Spleen (tissue), 11 donors: Measurements from ENCODE around the gene ZKSCAN1. TPM values are rescaled to one million over a fixed set of nuclear protein-coding genes. Genes with fewer than 3 reads are reported as not detected.
A peak's percentile ranks its signal among the peaks of the same experiment; 100 is the strongest.
"Not testable (repeated sequence)": the region's sequence is repeated elsewhere in the genome, so short reads cannot be mapped to it uniquely, and the experiment has no call there.

ENCODE experiments used
- DNase-seq: peaks from one replicate; pipeline ENCODE4 v3.0.0-alpha.2; 2020
- H3K27ac ChIP-seq, 8 donors: fragments of 200-600 bp; sonication (generic) in 7 of 8; 1 replicate in 4 of 8; 2 replicates in 4 of 8; pipeline versions ENCODE4 v1.5.0 to v1.8.0; 2016 to 2021; ENCODE audit warnings: inconsistent platforms in 4 of 8, mild to moderate bottlenecking in 4 of 8, moderate library complexity in 1 of 8
- H3K27me3 ChIP-seq, 7 donors: fragments of 200-600 bp; sonication (generic) in 6 of 7; replicated peaks in 1 of 7; 1 replicate in 4 of 7; 2 replicates in 3 of 7; pipeline versions ENCODE4 v1.5.0 to v1.8.0; 2016 to 2021; ENCODE audit warnings: inconsistent platforms in 3 of 7, mild to moderate bottlenecking in 1 of 7
- H3K36me3 ChIP-seq, 6 donors: fragments of 200-600 bp; sonication (generic) in 5 of 6; 1 replicate in 4 of 6; 2 replicates in 2 of 6; pipeline versions ENCODE4 v1.5.0 to v1.8.0; 2016 to 2021; ENCODE audit warnings: inconsistent platforms in 2 of 6
- H3K4me1 ChIP-seq, 6 donors: fragments of 200-600 bp; sonication (generic) in 5 of 6; 1 replicate in 3 of 6; 2 replicates in 3 of 6; pipeline versions ENCODE4 v1.5.0 to v1.8.0; 2016 to 2021; ENCODE audit warnings: inconsistent platforms in 3 of 6
- H3K4me3 ChIP-seq, 8 donors: fragments of 200-600 bp; sonication (generic) in 7 of 8; 1 replicate in 4 of 8; 2 replicates in 4 of 8; pipeline versions ENCODE4 v1.5.0 to v1.8.0; 2016 to 2021; ENCODE audit warnings: inconsistent platforms in 4 of 8, mild to moderate bottlenecking in 4 of 8, moderate library complexity in 2 of 8
- H3K9me3 ChIP-seq, 8 donors: fragments of 200-600 bp; sonication (generic) in 7 of 8; 1 replicate in 4 of 8; 2 replicates in 4 of 8; pipeline versions ENCODE4 v1.5.0 to v1.8.0; 2016 to 2021; ENCODE audit warnings: inconsistent platforms in 4 of 8
- POLR2A ChIP-seq, 3 donors: fragments of 450-650 bp; IDR thresholded peaks; one replicate each; pipeline ENCODE4 v1.5.1; 2017; ENCODE audit warnings: antibody characterized with exemption in 3 of 3, mild to moderate bottlenecking in 1 of 3
- POLR2AphosphoS5 ChIP-seq, 3 donors: sonication (generic); formaldehyde crosslinking; IDR thresholded peaks; one replicate each; pipeline ENCODE4 v1.5.1; 2017; ENCODE audit warnings: antibody characterized with exemption in 3 of 3
- WGBS, 5 donors: extraction: QIAGEN DNeasy Blood & Tissue Kit in 3 of 5; methylation state at CpG; one replicate each; pipeline versions ENCODE4 v1.1.5 to v1.1.7; 2013 to 2018; 5-methylcytosine and 5-hydroxymethylcytosine counted together
- intact Hi-C: fragments of 100-400 bp; cut with DNase I; formaldehyde crosslinking; loops from one replicate; pipeline ENCODE4 v1.15.0; 2023; ENCODE audit warnings: low total_unique reads
- polyA plus RNA-seq, 3 donors: library from polyadenylated mRNA; stranded (reverse); fragments of 200-250 nt; gene quantifications; one replicate each; pipeline ENCODE4 v1.2.1, GENCODE V29; 2013
- total RNA-seq, 7 donors: library from RNA; depleted of rRNA in 3 of 7; stranded (reverse); fragments of >200 nt in 3 of 7; fragmentation: NEBNext Ultra II Directional in 4 of 7; extraction: Animal tissue kit (Norgen Biotek cat#: 25700) in 4 of 7; gene quantifications; one replicate each; pipeline versions ENCODE4 v1.1.0 to v1.2.1, GENCODE V29; 2016 to 2021
- TF ChIP-seq, protein P1 (sequence below), 11 experiments: fragments of 200-600 bp in 7 of 11; fragments of 450-650 bp in 4 of 11; sonication (generic) in 4 of 11; IDR thresholded peaks in 8 of 11; conservative IDR thresholded peaks in 3 of 11; 1 replicate in 7 of 11; 2 replicates in 4 of 11; pipeline versions ENCODE4 v1.4.0 to v1.8.0; 2016 to 2021; ENCODE audit warnings: antibody characterized with exemption in 11 of 11, inconsistent platforms in 4 of 11, mild to moderate bottlenecking in 1 of 11
- donor health status: healthy with polysubstance abuse.
- donor health status: DM: no; HTN: no; CAD: no; lungs with moderate emphysema.
- donor health status: DM: no; HTN: no; CAD: no.
- donor health status: Bipolar disorder and iron deficiency.
- donor health status: healthy.
- donor health status: DM: no; HTN: no; CAD: no.
- donor health status: DM: yes; HTN: yes; CAD: no.

The ZKSCAN1 gene
- total and polyA plus RNA-seq, 10 donors, result 7.3 to 77.9 (median 32.7) TPM

DNA sequence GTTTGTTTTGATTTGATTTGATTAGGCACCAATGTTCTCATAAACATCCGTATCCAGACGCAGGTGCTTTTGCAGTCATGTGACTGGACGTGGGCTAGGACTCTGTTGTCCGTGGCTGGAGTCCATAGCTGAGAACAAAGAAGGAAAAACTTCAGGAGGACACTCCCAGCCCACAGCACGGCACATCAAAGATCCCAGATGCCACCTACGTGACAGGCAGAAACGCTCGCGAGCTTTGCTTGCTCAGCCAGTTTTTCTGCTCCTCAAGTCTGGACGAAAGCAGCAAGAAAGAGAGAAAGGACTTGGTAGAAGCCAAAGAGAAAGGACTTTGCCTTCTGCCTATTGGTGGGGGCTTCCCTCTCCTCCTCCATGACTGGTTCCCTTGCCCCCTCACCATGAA is 6.9 kb upstream of the ZKSCAN1 start:
- peaks cover 0 to 10% (median 0%) of the 10 kb centered on the region in 6 donors for H3K4me1 ChIP-seq
- no peaks in the 10 kb centered on the region for H3K36me3 ChIP-seq
- 74 to 85% (median 82%) methylated on average over 9 to 10 of the region's 10 CpGs for WGBS, 5 donors
- DNase-seq, result no peak
- H3K4me3 ChIP-seq, result no peak overlapping the region
- TF ChIP-seq POLR2A (IDR thresholded peaks at IDR 0.05) (no peak), POLR2AphosphoS5 (IDR thresholded peaks at IDR 0.05) (no peak)
- TF ChIP-seq, protein P1, sequence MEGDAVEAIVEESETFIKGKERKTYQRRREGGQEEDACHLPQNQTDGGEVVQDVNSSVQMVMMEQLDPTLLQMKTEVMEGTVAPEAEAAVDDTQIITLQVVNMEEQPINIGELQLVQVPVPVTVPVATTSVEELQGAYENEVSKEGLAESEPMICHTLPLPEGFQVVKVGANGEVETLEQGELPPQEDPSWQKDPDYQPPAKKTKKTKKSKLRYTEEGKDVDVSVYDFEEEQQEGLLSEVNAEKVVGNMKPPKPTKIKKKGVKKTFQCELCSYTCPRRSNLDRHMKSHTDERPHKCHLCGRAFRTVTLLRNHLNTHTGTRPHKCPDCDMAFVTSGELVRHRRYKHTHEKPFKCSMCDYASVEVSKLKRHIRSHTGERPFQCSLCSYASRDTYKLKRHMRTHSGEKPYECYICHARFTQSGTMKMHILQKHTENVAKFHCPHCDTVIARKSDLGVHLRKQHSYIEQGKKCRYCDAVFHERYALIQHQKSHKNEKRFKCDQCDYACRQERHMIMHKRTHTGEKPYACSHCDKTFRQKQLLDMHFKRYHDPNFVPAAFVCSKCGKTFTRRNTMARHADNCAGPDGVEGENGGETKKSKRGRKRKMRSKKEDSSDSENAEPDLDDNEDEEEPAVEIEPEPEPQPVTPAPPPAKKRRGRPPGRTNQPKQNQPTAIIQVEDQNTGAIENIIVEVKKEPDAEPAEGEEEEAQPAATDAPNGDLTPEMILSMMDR (IDR thresholded peaks at IDR 0.05 in 8 of 11, conservative IDR thresholded peaks at IDR 0.05 in 3 of 11), result no peak
- intact Hi-C loops, result no loop called here
- no peaks in the 10 kb centered on the region for H3K9me3 ChIP-seq
- H3K27me3 ChIP-seq, result no peaks in the 10 kb centered on the region
- H3K27ac ChIP-seq, result no peak overlapping the region

DNA sequence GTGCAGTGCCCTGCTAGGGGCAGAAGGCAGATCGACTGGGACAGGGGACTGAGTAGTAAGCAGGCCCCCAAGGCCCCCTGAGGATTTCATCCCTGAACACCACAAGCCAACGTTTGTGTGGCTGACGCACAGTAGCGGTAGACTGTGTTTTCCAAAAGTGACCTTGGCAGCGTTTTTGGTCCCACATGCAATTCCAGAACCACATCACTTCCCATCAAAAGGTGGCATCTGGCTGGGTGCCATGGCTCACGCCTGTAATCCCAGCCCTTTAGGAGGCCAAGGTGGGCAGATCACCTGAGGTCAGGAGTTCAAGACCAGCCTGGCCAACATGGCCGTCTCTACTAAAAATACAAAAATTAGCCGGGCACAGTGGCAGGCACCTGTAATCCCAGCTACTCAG is 5.4 kb upstream of the ZKSCAN1 start:
- H3K27me3 ChIP-seq, H3K27ac ChIP-seq, DNase-seq, intact Hi-C loops, H3K9me3 ChIP-seq, H3K4me3 ChIP-seq, H3K36me3 ChIP-seq: not testable (repeated sequence)
- peaks cover 0 to 14% (median 2%) of the 10 kb centered on the region in 6 donors for H3K4me1 ChIP-seq
- whole genome bisulfite sequencing, 5 donors, result 78 to 85% (median 81%) methylated on average over 7 to 8 of the region's 8 CpGs

DNA sequence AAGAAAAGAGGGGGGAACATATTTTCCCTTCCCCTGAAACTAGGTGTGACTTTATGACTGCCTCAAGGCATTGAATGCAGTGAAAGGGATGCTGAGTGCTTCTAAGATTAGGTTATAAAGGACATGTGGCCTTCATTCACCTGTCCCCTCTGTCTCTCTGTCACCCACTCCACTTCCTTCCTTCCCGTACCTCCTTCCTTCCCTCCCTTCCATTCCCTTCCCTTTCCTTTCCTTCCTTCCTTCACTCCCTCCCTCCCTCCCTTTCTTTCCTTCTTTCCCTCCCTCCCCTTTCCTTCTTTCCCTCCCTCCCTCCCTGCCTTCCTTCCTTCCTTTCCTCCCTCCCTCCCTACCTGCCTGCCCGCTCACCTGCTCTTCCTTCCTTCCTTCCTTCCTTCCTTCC is 4.5 kb upstream of the ZKSCAN1 start:
- 41 to 64% (median 57%) methylated on average over 2 of the region's 2 CpGs for WGBS, 5 donors
- no peak for DNase-seq
- H3K4me3 ChIP-seq, result no peak overlapping the region
- H3K9me3 ChIP-seq, result no peaks in the 10 kb centered on the region
- H3K36me3 ChIP-seq, result no peaks in the 10 kb centered on the region
- no peaks in the 10 kb centered on the region for H3K27me3 ChIP-seq
- H3K27ac ChIP-seq, result no peak overlapping the region
- H3K4me1 ChIP-seq, result peaks cover 0 to 19% (median 6%) of the 10 kb centered on the region in 6 donors
- TF ChIP-seq, protein P1 (IDR thresholded peaks at IDR 0.05 in 8 of 11, conservative IDR thresholded peaks at IDR 0.05 in 3 of 11), result no peak
- TF ChIP-seq POLR2AphosphoS5 (IDR thresholded peaks at IDR 0.05) (no peak), POLR2A (IDR thresholded peaks at IDR 0.05) (no peak)
- intact Hi-C loops, result no loop called here

DNA sequence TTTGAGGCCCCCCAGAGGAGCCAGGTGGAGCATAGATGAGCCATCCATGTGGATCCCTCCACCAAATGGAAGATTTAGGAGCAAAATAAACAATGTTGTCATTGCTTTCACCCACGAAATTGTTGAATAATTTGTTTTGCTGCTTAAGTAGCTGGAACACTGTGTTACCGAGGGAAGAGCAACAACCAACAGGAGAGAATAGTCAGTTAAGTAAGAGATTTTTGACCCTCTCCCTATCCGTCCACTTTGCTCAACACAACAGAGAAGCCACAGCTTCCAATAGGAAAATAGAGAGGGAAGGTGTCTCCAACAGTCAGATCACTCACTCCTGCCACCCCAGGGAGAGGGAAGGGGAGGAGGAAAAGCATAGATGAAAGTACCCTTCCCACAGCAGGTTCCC is 3.9 kb upstream of the ZKSCAN1 start:
- Histone ChIP-seq H3K9me3 (no peaks in the 10 kb centered on the region), H3K27me3 (no peaks in the 10 kb centered on the region), H3K4me1 (peaks cover 2 to 25% (median 11%) of the 10 kb centered on the region in 6 donors), H3K27ac (no peak overlapping the region), H3K36me3 (no peaks in the 10 kb centered on the region), H3K4me3 (no peak overlapping the region)
- 74 to 89% (median 77%) methylated on average over 3 of the region's 3 CpGs for WGBS, 5 donors
- intact Hi-C loops, result no loop called here
- DNase-seq, result no peak
- TF ChIP-seq POLR2AphosphoS5 (IDR thresholded peaks at IDR 0.05), result no peak
- TF ChIP-seq, protein P1 (IDR thresholded peaks at IDR 0.05 in 8 of 11, conservative IDR thresholded peaks at IDR 0.05 in 3 of 11), result no peak
- TF ChIP-seq POLR2A (IDR thresholded peaks at IDR 0.05), result no peak

DNA sequence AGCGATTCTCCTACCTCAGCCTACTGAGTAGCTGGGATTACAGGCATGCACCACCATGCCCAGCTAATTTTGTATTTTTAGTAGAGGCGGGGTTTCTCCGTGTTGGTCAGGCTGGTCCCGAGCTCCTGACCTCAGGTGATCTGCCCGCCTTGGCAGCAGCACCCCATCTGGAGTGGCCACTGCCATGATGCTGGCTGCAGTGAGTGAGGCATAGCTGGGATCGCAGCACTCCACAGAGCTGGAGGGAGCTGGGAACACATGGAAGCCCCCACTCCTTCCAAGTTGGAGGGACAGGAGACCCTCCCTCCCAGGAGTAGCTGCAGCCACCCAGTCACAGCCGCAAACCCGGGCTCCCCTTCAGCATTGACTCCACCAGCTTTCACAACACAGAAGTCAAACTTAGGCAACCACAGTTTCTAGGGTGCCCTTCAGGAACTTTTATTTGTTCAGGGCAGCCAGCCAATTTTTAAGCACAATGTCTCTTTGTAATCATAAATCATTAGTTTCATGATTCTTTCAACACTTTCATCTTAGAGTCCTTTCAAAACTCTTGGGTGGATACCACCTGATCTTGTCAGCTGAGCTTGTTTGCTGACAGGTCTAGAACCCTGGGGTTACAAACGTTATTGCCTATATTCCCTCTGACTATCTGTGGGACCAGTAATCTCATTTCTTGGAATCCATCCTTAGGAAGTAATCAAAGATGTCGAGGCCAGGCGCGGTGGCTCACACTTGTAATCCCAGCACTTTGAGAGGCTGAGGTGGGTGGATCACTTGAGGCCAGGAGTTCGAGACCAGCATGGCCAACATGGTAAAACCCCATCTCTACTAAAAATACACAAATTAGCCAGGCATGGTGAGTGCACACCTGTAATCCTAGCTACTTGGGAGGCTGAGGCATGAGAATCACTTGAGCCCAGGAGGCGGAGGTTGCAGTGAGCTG is 2.7 kb upstream of the ZKSCAN1 start:
- H3K36me3 ChIP-seq, DNase-seq, H3K9me3 ChIP-seq, H3K4me3 ChIP-seq, H3K27me3 ChIP-seq, intact Hi-C loops: not testable (repeated sequence)
- peak overlapping the region in 1 of 8 donors; percentile 34 for H3K27ac ChIP-seq
- WGBS, 5 donors, result 64 to 78% (median 68%) methylated on average over 14 of the region's 14 CpGs
- H3K4me1 ChIP-seq, result peaks cover 10 to 37% (median 22%) of the 10 kb centered on the region in 6 donors
